Measurements from ENCODE around the gene HPCAL1.
"Not testable (repeated sequence)": the region's sequence is repeated elsewhere in the genome, so short reads cannot be mapped to it uniquely, and the experiment has no call there.

The HPCAL1 gene

GRCh38 chr2:10448576-10449485, 146.1 kb downstream of the HPCAL1 start:
- DNase-seq: peak; percentile 93

DNA sequence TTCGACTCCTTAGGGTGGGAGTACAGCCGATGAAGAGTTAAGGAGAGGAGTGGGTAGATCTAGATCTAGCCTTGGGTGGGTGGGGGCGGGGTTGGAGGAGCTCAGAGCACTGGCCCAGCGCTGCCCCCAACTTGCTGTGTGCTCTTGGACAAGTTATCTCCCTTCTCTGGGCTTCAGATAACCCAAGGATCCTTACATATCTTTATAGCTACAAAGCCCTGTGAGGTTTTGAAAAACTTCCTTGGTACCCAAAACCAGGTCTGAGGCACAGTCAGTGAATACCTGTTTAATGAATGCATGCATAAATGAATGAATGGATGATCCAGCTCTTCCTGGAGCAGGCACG, 146.8 kb downstream of the HPCAL1 start:
- DNase-seq: no peak

DNA sequence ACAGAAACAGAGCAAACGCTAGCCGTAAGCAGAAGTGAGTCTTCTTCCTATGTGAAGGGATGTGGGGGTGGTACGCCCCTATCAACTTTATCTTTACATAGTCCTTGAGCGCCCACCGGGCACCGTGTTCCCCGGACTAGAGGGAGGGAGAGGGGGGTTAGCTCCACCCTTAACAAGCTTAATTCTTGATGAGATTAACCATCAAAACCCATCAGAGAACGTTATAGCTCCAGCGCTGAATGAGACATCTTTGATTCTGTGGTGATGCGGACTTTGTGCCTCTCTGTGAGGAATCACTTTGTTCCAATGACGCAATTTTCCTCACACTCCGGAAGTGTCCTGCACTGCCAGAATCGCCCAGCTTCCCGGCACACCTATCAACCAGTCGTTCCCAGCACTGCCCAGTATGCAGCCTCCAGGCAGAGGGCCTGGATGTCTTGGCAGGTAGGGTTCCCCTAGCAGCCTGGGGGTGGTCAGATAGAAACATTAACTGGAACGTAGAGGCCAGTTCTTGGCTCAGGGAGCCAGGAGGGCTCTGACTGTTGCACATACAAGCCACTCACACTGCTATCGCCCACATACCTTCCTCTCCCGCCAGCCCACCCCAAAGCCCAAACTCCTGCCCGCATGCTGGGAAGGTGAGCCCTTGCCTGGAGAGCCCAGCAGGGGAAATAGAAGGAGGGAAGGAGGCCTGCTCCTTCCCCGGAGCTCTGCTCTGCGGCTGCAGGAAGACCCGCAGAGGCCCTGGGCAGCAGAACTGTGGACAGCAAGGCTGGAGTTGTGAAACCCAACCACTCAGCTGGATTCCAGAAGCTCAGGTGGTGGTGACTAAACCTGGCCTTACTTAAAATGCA, 147.4 kb downstream of the HPCAL1 start:
- no peak for DNase-seq

DNA sequence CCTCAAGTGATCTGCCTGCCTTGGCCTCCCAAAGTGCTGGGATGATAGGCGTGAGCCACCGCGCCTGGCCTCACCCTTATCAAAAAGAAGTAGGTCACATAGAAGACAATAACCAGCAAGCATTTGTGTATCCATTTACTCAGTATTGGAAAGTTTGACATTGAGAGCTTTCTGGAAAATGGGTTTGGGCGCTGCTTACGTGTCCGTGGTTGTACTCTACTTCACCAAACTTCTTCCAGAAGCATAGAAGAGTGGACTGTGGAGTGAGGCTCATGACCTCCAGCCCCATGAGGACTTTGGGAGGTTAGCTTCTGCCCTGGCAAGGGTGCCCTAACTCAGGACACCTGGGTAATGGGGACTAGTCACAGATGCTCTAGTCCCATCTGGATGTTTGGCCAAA, 149.1 kb downstream of the HPCAL1 start:
- DNase-seq: no peak

- peak; percentile 46 for DNase-seq
Measured at GRCh38 chr2:10452312-10452711, 149.6 kb downstream of the HPCAL1 start.

DNA sequence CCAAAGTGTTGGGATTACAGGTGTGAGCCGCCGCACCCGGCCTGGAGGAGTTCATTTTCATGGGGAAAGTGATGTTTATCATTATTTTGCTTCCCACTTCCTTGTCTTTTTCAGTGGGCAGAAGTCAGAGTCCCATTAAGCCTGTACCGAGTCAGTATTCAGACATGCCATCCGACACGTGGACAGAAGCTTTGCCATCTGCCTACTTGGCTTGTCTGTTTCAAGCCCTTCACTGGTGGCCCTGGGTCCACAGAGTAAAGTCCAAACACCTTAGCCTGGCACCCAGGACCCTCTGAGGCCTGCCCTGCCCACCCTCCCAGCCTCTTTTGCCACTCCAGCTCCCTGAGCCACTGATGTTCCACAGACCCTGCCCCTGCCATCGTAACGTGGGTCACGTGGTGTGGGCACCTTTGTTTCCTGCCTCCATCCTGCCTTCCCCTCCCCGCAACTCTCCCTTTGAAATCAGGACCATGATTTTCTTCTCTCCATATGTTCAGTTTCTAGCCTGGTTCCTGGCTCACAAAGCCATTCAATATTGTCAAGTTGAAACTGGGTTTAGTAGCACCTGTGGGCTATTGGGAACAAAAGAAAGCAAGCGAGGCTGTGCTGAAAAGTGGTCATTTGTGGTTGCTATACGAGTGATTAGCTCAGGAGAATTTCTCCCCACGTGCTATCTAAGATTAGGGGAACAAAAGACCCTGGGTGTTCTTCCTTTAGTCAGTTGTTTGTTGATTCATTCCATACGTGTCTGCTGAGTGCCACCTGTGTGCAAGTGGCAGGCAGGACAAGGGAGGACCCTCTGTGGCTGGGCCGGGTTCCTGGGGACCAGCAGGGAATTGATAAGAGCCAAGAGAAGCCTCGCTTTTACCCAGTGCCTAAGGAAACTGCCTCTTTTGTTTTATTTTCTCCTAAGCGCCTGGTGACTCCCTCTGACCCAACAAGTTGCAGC, 150.5 kb downstream of the HPCAL1 start:
- no peak for DNase-seq

GRCh38 chr2:10453905-10454298, 151.2 kb downstream of the HPCAL1 start:
- no peak for DNase-seq

DNA sequence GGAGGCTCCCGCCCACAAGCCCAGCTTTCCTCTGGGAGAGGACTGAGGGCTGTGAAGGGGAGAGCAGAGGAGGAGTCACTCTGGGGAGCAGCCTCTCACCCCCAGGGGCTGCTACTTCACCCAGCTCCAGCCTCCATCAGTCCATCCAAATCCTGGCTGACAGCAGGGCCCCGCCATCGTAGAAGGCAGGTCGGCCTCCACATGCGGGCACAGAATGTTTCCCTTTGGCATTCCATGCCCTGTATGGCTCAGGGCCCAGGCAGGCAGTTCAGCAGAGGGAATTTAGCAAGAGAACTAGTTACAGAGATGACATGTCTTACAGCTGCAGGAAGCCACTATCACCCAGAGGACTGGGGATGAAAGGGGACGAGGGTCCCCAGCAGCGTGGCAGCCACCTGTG, 151.8 kb downstream of the HPCAL1 start:
- no peak for DNase-seq

DNA sequence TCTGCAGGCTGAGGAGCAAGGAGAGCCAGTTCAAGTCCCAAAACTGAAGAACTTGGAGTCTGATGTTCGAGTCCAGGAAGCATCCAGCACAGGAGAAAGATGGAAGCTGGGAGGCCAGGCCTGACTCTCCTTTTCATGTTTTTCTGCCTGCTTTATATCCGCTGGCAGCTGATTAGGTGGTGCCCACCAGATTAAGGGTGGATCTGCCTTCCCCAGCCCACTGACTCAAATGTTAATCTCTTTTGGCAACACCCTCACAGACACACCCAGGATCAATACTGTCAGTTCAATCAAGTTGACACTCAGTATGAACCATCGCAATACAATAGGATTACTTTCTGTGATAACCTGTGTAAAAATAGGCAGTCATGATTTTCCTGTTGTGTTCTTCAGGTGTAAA, 154.5 kb downstream of the HPCAL1 start:
- not testable (repeated sequence) for DNase-seq

- no peak for DNase-seq
Measured at GRCh38 chr2:10457846-10458598, 155.3 kb downstream of the HPCAL1 start.

- DNase-seq: no peak
Measured at GRCh38 chr2:10460366-10460796, 157.7 kb downstream of the HPCAL1 start.

DNA sequence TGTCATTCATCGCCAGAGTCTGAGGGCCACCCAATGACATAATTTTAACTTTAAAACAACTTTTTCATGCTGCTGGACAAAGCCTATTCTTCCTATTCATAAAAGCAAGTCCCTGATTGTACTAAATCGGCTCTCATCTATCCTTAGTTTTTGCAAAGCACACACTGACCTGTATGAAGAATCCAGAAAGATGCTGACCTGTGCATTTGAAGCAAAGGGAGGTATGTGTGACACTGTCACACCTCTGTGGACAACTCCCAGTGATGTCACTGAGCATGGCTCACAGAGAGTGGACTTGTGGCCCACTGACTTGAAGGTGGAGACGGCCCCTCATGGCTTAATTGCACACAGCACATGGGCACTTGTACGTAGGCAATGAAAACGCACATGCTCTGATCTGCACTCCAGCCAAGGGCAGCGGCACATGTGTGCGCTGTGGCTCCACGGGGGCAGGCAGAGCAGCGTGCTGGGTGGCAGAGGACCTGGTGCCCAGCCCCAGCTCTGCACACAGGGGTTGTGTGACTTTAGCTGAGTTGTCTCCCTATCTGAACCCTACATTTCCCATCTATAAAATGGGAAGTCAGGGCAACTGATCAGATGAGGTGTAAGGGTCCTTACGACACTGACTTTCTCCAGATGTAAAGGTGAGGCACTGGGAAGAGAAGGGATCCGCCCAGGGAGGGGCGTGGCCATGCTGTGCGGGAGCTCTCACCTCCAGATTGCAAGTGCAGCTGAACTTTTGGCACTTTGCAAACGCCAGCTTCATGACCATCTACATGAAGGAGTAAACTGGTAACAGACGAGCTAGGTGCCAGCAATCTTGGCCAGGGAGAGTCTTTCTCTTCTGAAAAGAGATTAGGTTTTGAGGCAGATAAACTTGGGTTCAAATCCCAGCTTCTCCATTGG, 159.7 kb downstream of the HPCAL1 start:
- DNase-seq: no peak

- no peak for DNase-seq
Measured at GRCh38 chr2:10465910-10466309, 163.2 kb downstream of the HPCAL1 start.

DNA sequence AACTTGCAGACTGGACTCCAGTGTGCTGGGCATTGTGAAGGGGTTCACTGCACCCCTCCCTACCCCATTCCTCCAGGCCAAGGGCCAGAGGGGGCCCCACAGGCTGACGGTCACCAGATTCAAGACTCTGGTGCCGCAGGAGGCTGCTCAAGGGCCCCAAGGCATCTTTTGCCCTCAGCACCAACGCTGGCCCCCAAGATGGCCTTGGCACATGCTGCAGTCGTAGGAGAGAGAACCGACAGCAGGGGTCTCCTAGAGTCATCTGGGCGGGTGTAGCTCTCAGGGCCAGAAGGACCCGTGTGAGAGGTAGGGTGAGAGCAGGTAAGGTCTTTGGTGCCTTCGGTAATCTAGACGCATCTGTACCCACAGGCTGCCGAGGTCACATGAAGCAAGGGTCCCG, 164.1 kb downstream of the HPCAL1 start:
- no peak for DNase-seq

DNA sequence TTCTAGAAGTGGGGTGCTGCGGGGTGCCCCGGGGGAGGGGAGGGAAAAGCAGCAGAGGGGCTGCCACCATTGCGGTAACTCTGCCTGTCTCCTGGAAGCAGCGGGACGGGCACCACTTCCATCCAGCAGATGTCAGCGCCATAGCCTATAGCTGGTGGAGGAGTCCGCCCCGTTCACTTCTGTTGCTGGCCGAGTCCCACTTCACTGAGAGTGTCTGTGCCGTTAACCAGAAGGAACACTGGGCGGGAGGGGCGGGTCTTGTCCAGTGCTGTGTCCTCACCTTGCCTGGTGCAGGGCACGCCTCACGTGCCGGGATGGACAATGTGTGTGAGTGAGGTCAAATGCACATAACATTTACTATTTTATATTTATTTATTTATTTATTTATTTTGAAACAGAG, 164.7 kb downstream of the HPCAL1 start:
- DNase-seq: no peak

- DNase-seq: no peak
Measured at GRCh38 chr2:10469301-10469700, 166.6 kb downstream of the HPCAL1 start.

DNA sequence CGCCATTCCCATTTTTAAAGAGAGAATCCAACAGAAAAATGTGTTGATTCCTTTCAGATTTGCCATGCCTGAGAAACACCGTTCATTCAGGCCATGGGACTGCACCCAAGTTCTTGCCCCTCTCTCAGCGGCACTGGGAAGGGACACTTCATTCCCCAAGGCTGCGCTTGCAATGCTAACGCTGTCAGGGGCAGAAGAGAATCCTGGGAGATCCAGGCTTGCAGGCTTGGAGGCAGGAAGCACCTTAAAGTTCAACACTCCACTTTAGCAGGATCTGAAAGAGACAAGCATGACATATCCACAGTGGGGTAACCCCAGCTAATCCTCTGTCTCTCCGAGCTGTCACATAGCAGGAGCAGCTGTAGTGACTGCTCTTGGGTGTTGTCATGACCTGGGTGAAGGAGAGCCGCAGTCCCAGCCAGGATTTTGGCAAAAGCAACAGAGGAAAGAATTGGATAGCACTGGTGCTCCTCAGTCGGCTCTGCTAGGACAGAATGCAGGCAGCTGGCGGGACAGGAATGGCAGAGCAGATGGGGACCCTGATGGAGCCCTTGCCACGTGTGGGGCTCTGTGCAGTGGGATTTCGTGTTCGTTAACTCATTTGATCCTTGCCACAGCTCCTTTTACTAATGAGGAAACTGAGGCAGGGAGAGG, 167.4 kb downstream of the HPCAL1 start:
- DNase-seq: no peak

- no peak for DNase-seq
Measured at GRCh38 chr2:10471046-10471571, 168.4 kb downstream of the HPCAL1 start.

GRCh38 chr2:10471955-10472354, 169.3 kb downstream of the HPCAL1 start:
- no peak for DNase-seq

GRCh38 chr2:10473121-10473756, 170.5 kb downstream of the HPCAL1 start:
- no peak for DNase-seq
